ENCODE measurements around the gene MSMP.

- no peak for TF ChIP-seq CTCF (IDR thresholded peaks at IDR 0.05; ENCODE audit: insufficient read depth, low read length, poor library complexity, severe bottlenecking)
- no peak for TF ChIP-seq EZH2phosphoT487 (conservative IDR thresholded peaks at IDR 0.05; ENCODE audit: low read length)
These were observed 39.4 kb upstream of the MSMP start for GRCh38 chr9:35793461-35793860.
